Ecto neural progenitor cell (in vitro differentiated cells): ENCODE results near the gene RTP5.
A peak's percentile ranks its signal among the peaks of the same experiment; 100 is the strongest.
"Not testable (repeated sequence)": the region's sequence is repeated elsewhere in the genome, so short reads cannot be mapped to it uniquely, and the experiment has no call there.

Experiments used
- DNase-seq: peaks from one replicate; pipeline ENCODE4 v3.0.0-alpha.2; 2018; ENCODE audit warnings: low spot score

RTP5 gene

GRCh38 chr2:241870611-241871537 lies 1.3 kb downstream of the RTP5 start:
- DNase-seq: no peak

DNA sequence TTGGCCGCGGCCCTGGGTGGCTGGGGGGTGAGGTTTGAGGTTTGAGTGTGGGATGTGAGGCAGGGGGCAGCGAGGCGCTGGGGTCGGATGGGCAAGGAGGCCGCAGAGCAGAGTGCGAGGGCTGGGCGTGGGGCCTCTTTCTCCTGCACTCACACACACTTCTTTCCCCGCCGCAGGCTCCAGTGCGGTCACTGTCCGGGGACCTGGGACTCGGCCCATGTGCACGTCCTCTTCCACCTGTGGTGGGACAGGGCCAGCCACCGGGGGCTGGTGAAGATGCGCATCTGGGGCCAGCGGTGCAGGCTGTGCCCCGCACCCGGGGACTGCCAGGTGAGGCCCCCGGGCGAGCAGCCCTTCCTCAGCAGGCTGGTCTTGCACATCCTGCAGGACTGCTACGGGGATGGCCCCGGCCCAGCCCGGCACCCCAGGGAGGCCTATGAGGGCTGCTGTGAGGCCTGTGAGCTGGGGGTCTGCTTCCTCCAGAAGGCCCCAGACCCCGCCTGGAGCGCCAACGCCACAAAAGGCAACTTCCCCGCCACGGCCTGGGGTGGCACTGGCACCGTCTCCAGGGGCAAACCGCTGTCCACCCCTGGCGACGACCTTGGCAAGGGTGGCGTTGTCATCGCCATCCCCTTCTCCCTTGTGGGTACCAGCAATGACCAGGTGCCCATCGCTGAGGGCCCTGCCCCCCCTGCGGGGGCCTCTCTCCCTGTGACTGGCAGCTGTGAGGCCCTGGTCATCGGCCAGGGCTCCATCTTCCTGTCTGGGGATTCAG lies 2.2 kb downstream of the RTP5 start:
- no peak for DNase-seq

DNA sequence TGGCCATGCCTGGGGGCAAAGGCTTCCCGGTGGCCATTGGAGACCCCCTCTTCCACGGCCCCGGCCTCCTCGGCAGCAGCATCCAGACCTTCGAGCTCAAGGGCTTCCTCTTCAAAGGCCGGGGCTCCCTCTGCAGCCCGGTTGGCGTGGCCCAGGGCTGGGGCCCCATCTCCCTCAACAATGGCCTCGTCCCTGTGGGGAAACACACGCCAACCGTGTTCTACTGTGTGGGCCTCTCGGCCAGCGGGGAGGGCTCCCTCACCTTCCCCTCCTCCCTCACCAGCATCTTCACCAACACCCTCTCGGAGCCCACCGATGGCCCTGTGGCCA lies 2.7 kb downstream of the RTP5 start:
- no peak for DNase-seq

- DNase-seq: no peak
Observed at GRCh38 chr2:241873081-241873802, 3.7 kb downstream of the RTP5 start.

GRCh38 chr2:241873803-241874110 lies 4.2 kb downstream of the RTP5 start:
- DNase-seq: no peak

DNA sequence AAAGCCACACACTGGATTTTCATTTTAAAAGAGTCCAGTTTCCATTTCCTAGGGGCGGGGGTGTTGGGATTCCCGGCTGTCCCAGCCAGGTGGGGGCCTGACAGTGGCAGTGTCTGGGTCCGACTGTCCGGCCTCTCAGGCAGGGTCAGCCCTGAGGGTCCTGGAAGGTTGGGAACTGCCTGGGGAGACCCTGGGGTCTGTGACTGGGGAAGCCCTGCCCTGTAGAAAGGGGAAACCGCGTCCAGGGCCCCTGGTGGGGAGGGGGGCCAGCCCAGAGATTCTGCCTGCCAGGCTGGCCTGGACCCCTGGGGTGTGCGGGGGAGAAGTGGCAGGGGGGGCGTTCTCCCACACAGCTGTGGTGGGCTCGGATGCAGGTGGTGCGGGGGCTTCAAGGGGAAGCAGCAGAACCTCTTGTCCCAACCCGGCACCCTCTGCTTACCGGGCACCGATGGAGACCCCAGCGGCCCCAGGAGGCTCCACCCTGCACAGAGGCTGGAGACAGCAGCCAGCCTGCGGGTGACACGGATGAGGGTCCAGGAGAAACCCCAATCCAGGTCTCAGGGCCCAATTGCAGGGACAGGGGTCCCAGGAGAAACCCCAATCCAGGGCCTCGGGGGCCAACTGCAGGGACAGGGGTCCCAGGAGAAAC lies 4.9 kb downstream of the RTP5 start:
- DNase-seq: no peak

- not testable (repeated sequence) for DNase-seq
Observed at GRCh38 chr2:241875754-241876527, 6.4 kb downstream of the RTP5 start.

GRCh38 chr2:241876528-241877196 lies 7.1 kb downstream of the RTP5 start:
- no peak for DNase-seq

DNA sequence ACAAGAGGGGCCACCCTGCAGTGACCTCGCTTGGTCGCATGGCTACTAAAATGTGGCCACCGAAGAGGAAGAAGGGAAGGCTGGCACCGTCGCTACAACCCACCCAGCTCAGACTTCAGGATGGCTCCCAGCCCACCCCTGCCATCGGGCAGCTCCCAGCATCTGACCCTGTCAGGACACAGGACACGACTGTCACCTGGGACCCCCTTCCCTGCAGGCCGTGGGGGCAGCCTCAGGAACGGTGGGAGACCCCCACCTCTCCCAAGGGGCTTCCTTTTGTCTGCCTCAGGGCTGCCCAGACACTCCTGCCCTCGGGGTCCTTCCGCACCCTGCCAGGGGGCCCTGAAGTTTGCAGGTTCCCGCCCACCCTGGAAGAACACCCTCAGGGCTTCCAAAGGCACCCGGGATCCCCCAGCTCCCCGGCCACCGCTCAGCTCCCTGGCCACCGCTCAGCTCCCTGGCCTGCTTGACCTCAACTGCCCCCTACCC lies 7.7 kb downstream of the RTP5 start:
- no peak for DNase-seq

- DNase-seq: peak; percentile 80
Observed at GRCh38 chr2:241877989-241878970, 8.8 kb downstream of the RTP5 start.

DNA sequence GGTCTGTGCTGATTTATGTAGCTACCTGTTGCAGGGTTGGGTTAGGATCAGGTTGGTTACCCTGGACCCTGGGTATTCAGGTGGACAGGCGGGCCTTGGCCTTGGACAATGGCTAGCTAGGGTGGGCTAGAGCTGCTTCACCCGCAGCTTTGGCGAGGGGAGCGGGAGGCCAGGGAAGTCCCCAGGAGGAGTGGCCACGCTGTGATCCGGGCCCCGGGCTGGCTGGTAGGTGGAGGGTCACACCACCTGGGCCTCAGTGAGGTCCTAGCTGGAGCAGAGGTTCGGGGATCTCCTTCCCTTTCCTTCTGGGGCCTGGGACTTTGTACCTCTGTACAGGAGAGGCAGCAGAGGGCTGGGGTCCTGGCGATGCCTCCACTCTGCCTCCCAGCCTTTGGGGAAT lies 9.8 kb downstream of the RTP5 start:
- no peak for DNase-seq

GRCh38 chr2:241880311-241881073 lies 11.0 kb downstream of the RTP5 start:
- no peak for DNase-seq

GRCh38 chr2:241882091-241882625 lies 12.6 kb downstream of the RTP5 start:
- no peak for DNase-seq

- DNase-seq: no peak
Observed at GRCh38 chr2:241884951-241885290, 15.4 kb downstream of the RTP5 start.

DNA sequence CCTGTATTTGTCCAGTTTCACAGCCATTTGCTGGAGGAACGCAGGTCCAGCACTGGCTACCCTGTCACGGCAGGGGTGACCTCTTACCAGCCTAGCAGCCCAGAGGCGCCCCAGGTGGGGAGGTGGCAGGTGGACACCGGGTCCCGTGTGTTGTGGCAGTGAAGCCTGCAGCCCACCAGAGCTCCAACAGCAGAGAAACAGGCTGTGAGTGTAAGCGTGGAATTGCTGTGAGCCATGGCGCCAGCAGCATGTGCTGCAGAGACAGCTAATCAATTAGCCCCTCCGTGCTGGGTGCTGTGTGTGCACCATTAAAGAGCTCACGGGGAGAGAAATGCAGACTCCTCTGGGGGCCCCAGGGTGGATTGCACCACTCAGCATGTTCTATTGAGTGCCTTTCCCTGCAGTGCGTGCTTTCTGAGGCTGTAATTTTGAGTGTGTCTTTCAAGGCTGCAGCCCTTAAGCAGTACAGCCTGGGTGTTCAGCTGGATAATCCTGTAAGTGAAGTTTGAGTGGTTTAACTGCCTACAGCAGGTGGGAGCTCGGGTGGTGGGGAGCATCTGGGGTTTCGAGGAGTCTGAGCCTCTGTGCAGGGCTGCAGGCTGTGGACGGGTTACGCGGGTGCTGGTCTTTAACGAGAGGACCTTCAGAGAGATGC lies 15.9 kb downstream of the RTP5 start:
- no peak for DNase-seq

- DNase-seq: no peak
Observed at GRCh38 chr2:241885946-241886643, 16.6 kb downstream of the RTP5 start.

DNA sequence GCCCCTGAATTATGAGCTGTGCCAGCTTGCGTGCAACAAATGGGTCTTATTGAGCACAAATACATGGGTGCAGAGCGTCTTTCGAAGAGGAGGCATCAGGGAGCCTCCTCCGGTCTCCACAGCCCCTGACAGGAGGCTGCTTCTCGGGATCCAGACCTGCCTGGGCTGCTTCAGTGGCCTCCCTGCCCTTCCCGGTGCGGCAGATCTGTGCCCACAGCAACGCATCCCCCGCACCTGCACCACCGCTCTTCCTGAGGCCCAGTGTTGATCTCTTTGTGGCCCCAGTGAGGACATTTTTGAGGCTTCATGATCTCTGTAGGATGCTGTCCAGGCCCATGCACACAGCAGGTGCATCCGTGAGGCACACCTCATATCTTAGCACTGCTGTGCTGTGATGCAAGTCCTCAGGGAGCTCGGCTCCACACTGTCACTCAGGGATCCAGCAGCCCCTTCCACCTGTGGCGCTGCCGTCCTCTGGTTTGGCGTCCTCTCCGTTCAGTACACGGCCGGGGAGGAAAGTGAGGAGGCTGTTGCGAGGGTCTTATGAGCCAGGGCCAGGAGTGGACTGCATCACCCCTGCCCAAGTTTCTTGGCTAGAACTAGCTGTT lies 17.4 kb downstream of the RTP5 start:
- DNase-seq: no peak
